GM12864 (cell line): ENCODE measurements around the gene CDK5.

ENCODE experiments used
- DNase-seq: peaks from one replicate; pipeline ENCODE4 v3.0.0-alpha.2; 2011; ENCODE audit warnings: low read depth
- H3K4me3 ChIP-seq: 2 replicates; pipeline ENCODE4 v1.5.1; 2011; ENCODE audit warnings: mild to moderate bottlenecking, low read depth, low read length, control low read depth
- TF ChIP-seq, protein P1 (sequence below): IDR thresholded peaks from 2 replicates; pipeline ENCODE4 v1.5.1; 2011; ENCODE audit warnings: low read depth, mild to moderate bottlenecking, moderate library complexity, low read length, control low read depth, inconsistent platforms; ENCODE audit errors: missing control alignments

The CDK5 gene

DNA sequence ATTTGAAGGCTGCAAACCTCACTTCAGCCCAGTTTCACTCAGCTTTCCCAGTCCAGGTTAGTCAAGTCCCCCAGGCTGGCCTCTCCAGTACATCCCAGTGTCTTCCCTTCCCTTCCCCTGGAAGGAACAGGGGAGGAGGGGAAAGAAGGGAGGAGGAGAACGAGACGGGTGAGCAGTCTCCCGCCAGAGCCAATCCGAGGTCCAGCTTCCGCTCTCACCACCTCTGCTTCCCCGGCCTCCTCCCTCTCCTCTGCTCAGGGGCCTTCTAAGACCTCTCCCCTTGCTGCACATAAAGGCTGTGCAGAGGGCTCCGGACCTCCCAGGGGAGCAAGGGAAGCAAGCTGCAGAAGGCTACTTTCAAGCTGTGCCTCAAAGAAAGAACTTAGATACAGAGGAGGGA lies 37.5 kb downstream of the CDK5 start:
- TF ChIP-seq, protein P1, sequence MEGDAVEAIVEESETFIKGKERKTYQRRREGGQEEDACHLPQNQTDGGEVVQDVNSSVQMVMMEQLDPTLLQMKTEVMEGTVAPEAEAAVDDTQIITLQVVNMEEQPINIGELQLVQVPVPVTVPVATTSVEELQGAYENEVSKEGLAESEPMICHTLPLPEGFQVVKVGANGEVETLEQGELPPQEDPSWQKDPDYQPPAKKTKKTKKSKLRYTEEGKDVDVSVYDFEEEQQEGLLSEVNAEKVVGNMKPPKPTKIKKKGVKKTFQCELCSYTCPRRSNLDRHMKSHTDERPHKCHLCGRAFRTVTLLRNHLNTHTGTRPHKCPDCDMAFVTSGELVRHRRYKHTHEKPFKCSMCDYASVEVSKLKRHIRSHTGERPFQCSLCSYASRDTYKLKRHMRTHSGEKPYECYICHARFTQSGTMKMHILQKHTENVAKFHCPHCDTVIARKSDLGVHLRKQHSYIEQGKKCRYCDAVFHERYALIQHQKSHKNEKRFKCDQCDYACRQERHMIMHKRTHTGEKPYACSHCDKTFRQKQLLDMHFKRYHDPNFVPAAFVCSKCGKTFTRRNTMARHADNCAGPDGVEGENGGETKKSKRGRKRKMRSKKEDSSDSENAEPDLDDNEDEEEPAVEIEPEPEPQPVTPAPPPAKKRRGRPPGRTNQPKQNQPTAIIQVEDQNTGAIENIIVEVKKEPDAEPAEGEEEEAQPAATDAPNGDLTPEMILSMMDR: no peak
- DNase-seq: no peak
- H3K4me3 ChIP-seq: no peak overlapping the region

GRCh38 chr7:151019130-151019447 lies 38.6 kb downstream of the CDK5 start:
- TF ChIP-seq, protein P1: no peak
- no peak for DNase-seq
- no peak overlapping the region for H3K4me3 ChIP-seq

DNA sequence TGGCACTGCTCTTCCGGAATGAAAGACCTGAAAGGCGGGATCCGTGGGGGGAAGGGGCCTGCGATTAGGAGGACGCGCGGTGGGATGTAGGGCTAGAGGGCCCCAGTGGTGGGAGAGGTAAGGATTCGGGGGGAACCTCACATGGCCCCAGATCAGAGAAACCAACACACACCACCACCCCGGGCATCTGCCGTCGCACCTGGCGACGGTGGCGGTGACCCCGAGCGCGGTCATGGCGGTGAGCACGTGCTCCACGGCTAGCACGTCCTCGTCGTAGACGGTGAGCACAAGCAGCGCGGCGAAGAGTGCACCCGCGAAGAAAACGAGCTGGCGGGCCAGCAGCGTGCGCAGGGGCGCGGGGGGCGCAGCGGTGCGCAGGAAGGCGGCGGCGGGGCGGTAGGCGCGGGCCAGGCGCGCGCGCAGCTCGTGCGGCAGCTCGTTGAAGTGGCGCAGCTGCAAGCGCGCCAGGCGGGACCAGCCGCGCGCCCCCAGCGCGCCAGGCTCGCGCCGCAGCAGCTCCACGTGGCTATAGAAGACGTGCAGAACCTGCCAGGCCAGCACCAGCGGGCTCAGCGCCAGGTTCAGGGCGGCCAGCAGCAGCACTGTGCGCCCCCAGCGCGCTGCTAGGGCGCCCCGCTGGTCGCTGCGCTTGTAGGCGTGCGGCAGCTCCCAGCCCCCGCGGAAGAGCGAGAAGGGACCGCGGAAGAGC lies 39.1 kb downstream of the CDK5 start:
- H3K4me3 ChIP-seq: no peak overlapping the region
- DNase-seq: no peak
- TF ChIP-seq, protein P1: no peak

DNA sequence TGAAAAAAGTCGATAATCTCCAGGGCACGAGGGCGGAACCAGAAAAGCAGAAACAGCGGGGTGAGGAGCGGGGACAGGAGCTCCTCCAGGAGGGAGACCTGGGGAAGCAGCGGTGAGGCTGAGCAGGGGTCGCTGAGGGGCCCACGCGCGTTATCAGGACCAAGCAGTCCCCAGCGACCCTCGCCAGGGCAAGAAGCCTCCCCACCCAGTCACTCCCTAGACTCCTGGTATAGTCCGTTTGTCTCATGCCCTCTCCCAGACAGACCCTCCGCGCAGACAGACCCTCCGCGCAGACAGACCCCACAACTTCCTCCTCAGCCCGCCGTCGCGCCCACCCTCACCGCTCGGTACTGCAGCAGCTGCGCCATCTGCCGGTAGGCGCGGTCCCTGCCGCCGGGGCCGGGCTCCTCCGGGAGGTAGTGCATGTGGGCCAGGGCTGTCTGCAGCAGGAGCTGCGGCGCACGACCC lies 39.7 kb downstream of the CDK5 start:
- no peak overlapping the region for H3K4me3 ChIP-seq
- no peak for DNase-seq
- TF ChIP-seq, protein P1: peak; percentile 90

GRCh38 chr7:151017370-151017952 lies 40.2 kb downstream of the CDK5 start:
- H3K4me3 ChIP-seq: no peak overlapping the region
- DNase-seq: no peak
- TF ChIP-seq, protein P1: no peak

- TF ChIP-seq, protein P1: no peak
- DNase-seq: no peak
- H3K4me3 ChIP-seq: no peak overlapping the region
Measured at GRCh38 chr7:151016942-151017341, 40.8 kb downstream of the CDK5 start.

- no peak overlapping the region for H3K4me3 ChIP-seq
- no peak for DNase-seq
- TF ChIP-seq, protein P1: no peak
Measured at GRCh38 chr7:151016505-151016904, 41.2 kb downstream of the CDK5 start.
